IPS-18c (cell line): Measurements from ENCODE around the gene KYNU.
"Not testable (repeated sequence)": the region's sequence is repeated elsewhere in the genome, so short reads cannot be mapped to it uniquely, and the experiment has no call there.

Experiments
- H3K4me3 ChIP-seq: 2 replicates; pipeline ENCODE4 v1.7.0; 2013; ENCODE audit warnings: low read depth, mild to moderate bottlenecking, low read length, moderate library complexity; ENCODE audit not compliant: insufficient read depth
- H3K9me3 ChIP-seq: one replicate; pipeline ENCODE4 v1.6.1; 2013; ENCODE audit warnings: mild to moderate bottlenecking, low read length, moderate library complexity; ENCODE audit not compliant: control insufficient read depth, insufficient read depth

Gene KYNU

GRCh38 chr2:143001501-143001900, 124.0 kb downstream of the KYNU start:
- Histone ChIP-seq H3K4me3 (no peak overlapping the region), H3K9me3 (no peaks in the 10 kb centered on the region)

GRCh38 chr2:143015656-143016055, 138.2 kb downstream of the KYNU start:
- Histone ChIP-seq H3K4me3 (no peak overlapping the region), H3K9me3 (no peaks in the 10 kb centered on the region)

GRCh38 chr2:143026411-143027054, 149.1 kb downstream of the KYNU start:
- H3K4me3 ChIP-seq: peak overlapping the region; percentile 43; the same call in 1 of the 2 replicates
- H3K9me3 ChIP-seq: no peaks in the 10 kb centered on the region

GRCh38 chr2:143029141-143029540, 151.7 kb downstream of the KYNU start:
- Histone ChIP-seq H3K4me3 (no peak overlapping the region), H3K9me3 (no peaks in the 10 kb centered on the region)

- Histone ChIP-seq H3K4me3 (no peak overlapping the region), H3K9me3 (no peaks in the 10 kb centered on the region)
These were observed 152.7 kb downstream of the KYNU start for GRCh38 chr2:143030127-143030526.

- H3K4me3 ChIP-seq: no peak overlapping the region
These were observed 157.0 kb downstream of the KYNU start for GRCh38 chr2:143034292-143035074.

GRCh38 chr2:143051465-143051864, 174.0 kb downstream of the KYNU start:
- Histone ChIP-seq H3K9me3 (no peaks in the 10 kb centered on the region), H3K4me3 (no peak overlapping the region)

More at GRCh38 chr2:143034292-143035074, 157.0 kb downstream of the KYNU start:
- H3K9me3 ChIP-seq: no peaks in the 10 kb centered on the region

GRCh38 chr2:143053437-143053836, 176.0 kb downstream of the KYNU start:
- not testable (repeated sequence) for H3K9me3 ChIP-seq, H3K4me3 ChIP-seq

GRCh38 chr2:143056550-143056949, 179.1 kb downstream of the KYNU start:
- H3K4me3 ChIP-seq: no peak overlapping the region

GRCh38 chr2:143058851-143059250, 181.4 kb downstream of the KYNU start:
- peaks cover 5% of the 10 kb centered on the region for H3K9me3 ChIP-seq
- H3K4me3 ChIP-seq: no peak overlapping the region

More at GRCh38 chr2:143056550-143056949, 179.1 kb downstream of the KYNU start:
- peaks cover 5% of the 10 kb centered on the region for H3K9me3 ChIP-seq

DNA sequence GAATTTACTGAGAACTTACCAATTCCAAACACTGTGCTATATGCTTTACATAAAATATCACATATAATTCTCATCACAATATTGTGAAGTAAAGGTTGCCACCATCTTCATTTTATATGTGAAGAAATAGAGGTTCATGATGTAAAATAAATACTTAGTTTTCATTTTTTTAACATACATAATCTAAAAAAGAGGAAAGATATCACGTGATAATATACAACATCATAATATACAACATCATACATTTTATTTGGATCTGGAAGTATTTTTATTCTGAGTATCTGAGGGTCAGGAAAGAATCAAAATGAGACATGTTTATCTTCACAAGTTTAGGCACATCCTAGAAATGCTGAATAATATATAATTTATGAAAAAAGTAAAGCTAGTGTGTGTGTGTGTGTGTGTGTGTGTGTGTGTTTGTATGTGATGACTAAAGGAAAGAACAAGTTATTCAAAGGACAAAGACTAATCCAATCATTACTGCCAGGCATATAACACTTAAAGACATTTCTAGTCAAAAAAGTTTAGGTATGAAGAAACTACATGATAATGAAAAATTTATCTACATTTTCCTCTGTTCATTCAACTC, 186.2 kb downstream of the KYNU start:
- Histone ChIP-seq H3K9me3 (no peaks in the 10 kb centered on the region), H3K4me3 (no peak overlapping the region)

DNA sequence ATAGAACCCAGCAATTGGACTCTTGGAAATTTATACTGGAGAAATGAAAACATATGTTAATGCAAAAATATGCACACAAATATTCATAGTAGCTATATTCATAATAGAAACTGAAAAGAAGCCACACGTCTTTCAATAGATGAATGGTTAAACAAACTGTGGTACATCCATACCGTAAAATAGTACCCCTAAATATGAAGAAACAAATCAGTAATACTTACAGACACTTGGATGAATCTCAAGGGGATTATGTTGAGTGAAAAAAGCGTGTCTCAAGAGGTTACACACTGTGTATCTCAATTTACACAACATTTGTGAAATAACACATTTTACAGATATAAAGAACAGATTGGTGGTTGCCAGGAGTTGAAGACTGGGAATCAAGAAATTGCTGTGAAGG, 190.6 kb downstream of the KYNU start:
- Histone ChIP-seq H3K9me3 (no peaks in the 10 kb centered on the region), H3K4me3 (no peak overlapping the region)

GRCh38 chr2:143068509-143068908, 191.0 kb downstream of the KYNU start:
- H3K9me3 ChIP-seq: no peaks in the 10 kb centered on the region
- H3K4me3 ChIP-seq: no peak overlapping the region

GRCh38 chr2:143070704-143071103, 193.2 kb downstream of the KYNU start:
- no peak overlapping the region for H3K4me3 ChIP-seq
- H3K9me3 ChIP-seq: peaks cover 3% of the 10 kb centered on the region

- H3K4me3 ChIP-seq: no peak overlapping the region
- H3K9me3 ChIP-seq: peaks cover 7% of the 10 kb centered on the region
These were observed 193.9 kb downstream of the KYNU start for GRCh38 chr2:143071185-143071876.

DNA sequence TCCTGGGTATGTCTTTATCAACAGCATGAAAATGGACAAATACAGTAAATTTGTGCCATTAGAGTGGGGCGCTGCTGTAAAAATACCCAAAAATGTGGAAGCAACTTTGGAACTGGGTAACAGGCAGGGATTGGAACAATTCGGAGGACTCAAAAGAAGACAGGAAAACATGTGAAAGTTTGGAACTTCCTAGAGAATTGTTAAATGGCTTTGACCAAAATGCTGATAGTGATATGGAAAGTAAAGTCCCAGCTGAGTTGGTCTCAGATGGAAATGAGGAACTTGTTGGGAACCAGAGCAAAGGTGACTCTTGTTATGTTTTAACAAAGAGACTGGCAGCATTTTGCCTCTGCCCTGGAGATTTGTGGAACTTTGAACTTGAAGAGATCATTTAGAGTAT, 197.4 kb downstream of the KYNU start:
- H3K9me3 ChIP-seq, H3K4me3 ChIP-seq: not testable (repeated sequence)

DNA sequence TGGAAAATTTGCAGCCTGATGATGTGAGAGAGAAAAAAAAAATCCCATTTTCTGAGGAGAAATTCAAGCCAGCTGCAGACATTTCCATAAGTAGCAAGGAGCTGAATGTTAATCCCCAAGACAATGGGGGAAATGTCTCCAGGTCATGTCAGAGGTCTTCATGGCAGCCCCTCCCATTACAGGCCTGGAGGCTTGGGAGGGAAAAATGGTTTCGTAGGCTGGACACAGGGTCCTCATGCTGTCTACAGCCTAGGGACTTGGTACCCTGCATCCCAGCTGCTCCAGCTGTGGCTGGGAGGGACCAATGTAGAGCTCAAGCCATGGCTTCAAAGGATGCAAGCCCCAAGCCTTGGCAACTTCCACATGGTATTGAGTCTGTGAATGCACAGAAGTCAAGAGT, 198.2 kb downstream of the KYNU start:
- H3K9me3 ChIP-seq: peaks cover 8% of the 10 kb centered on the region
- H3K4me3 ChIP-seq: no peak overlapping the region

- Histone ChIP-seq H3K4me3 (no peak overlapping the region), H3K9me3 (peaks cover 8% of the 10 kb centered on the region)
These were observed 200.6 kb downstream of the KYNU start for GRCh38 chr2:143078104-143078503.
